Keratinocyte (primary cell): ENCODE measurements around the gene GOLGA5. TPM values are rescaled to one million over a fixed set of nuclear protein-coding genes. Genes with fewer than 3 reads are reported as not detected.
"Not testable (repeated sequence)": the region's sequence is repeated elsewhere in the genome, so short reads cannot be mapped to it uniquely, and the experiment has no call there.

Experiments used
- DNase-seq: peaks from one replicate; pipeline ENCODE4 v3.0.0-alpha.2; 2011; ENCODE audit warnings: low read depth, missing footprints, low spot score
- FAIRE-seq: peaks from 2 replicates; lab custom pipeline; 2011; peaks lifted over from hg19 to GRCh38; lab: Jason Lieb, UNC
- H2AFZ ChIP-seq: 2 replicates; pipeline ENCODE4 v1.6.0; 2012; ENCODE audit warnings: low read length, control low read depth, inconsistent platforms; ENCODE audit not compliant: control insufficient read depth
- H3K27ac ChIP-seq: 2 replicates; pipeline ENCODE4 v1.5.1; 2011; ENCODE audit warnings: low read length; ENCODE audit not compliant: control insufficient read depth, insufficient read depth
- H3K27me3 ChIP-seq: 3 replicates; pipeline ENCODE4 v1.6.0; 2011; ENCODE audit warnings: low read length; ENCODE audit not compliant: control insufficient read depth, insufficient read depth; ENCODE audit errors: extremely low read depth
- H3K36me3 ChIP-seq, 2 experiments: 2 replicates in 1 of 2; 3 replicates in 1 of 2; pipeline ENCODE4 v1.5.1; 2011; ENCODE audit warnings: low read length in 2 of 2, mild to moderate bottlenecking in 1 of 2; ENCODE audit not compliant: control insufficient read depth in 2 of 2, insufficient read depth in 2 of 2; ENCODE audit errors: extremely low read depth in 1 of 2
- H3K4me1 ChIP-seq: 3 replicates; pipeline ENCODE4 v1.5.1; 2011; ENCODE audit warnings: low read length; ENCODE audit not compliant: control insufficient read depth, insufficient read depth; ENCODE audit errors: extremely low read depth
- H3K4me2 ChIP-seq: 3 replicates; pipeline ENCODE4 v1.6.0; 2011; ENCODE audit warnings: low read depth, low read length; ENCODE audit not compliant: control insufficient read depth, insufficient read depth; ENCODE audit errors: extremely low read depth
- H3K4me3 ChIP-seq, 3 experiments: fragments of 200-600 bp in 1 of 3; sonication (generic) in 1 of 3; 2 replicates in 2 of 3; 3 replicates in 1 of 3; pipeline ENCODE4 v1.5.1; 2011 to 2016; ENCODE audit warnings: low read length in 3 of 3, mild to moderate bottlenecking in 3 of 3, control low read depth in 2 of 3, inconsistent platforms in 1 of 3, low read depth in 1 of 3, mixed read lengths in 1 of 3, mixed run types in 1 of 3, moderate library complexity in 1 of 3; ENCODE audit not compliant: control insufficient read depth in 2 of 3, insufficient read depth in 2 of 3; ENCODE audit errors: extremely low read depth in 1 of 3
- H3K79me2 ChIP-seq: 2 replicates; pipeline ENCODE4 v1.6.0; 2012; ENCODE audit warnings: low read length; ENCODE audit not compliant: control insufficient read depth, insufficient read depth
- H3K9ac ChIP-seq: 3 replicates; pipeline ENCODE4 v1.6.0; 2011; ENCODE audit warnings: low read length; ENCODE audit not compliant: control insufficient read depth, insufficient read depth; ENCODE audit errors: extremely low read depth
- H3K9me1 ChIP-seq: 3 replicates; pipeline ENCODE4 v1.6.0; 2011; ENCODE audit warnings: low read length; ENCODE audit not compliant: control insufficient read depth, insufficient read depth; ENCODE audit errors: extremely low read depth
- H3K9me3 ChIP-seq: 2 replicates; pipeline ENCODE4 v1.5.1; 2012; ENCODE audit warnings: low read depth, low read length; ENCODE audit not compliant: control insufficient read depth
- H4K20me1 ChIP-seq: 3 replicates; pipeline ENCODE4 v1.6.0; 2011; ENCODE audit warnings: low read length; ENCODE audit not compliant: control insufficient read depth, insufficient read depth; ENCODE audit errors: extremely low read depth
- EZH2 ChIP-seq: IDR thresholded peaks from one replicate; pipeline ENCODE4 v1.6.1; 2012; ENCODE audit warnings: inconsistent platforms, mild to moderate bottlenecking, low read length, moderate library complexity
- dilution Hi-C: fragments of 300-500 bp; cut with MboI; formaldehyde crosslinking; loops from one replicate; pipeline ENCODE4 v1.7.0; 2020; ENCODE audit warnings: low sequenced_read_pairs; ENCODE audit not compliant: extremely low pct_ligation_motif_present
- polyA plus RNA-seq, 5 experiments: library from polyadenylated mRNA; depleted of rRNA in 3 of 5; stranded (reverse) in 3 of 5; stranded (forward) in 1 of 5; unstranded in 1 of 5; fragments of >200 nt; gene quantifications; 1 replicate in 1 of 5; 2 replicates in 3 of 5; 3 replicates in 1 of 5; pipeline versions ENCODE4 v1.2.1 to v1.2.3, GENCODE V29; 2011 to 2012; ENCODE audit warnings: missing spikeins in 2 of 5, low read depth in 1 of 5, low replicate concordance in 1 of 5
- TF ChIP-seq, protein P1 (sequence below), 3 experiments: IDR thresholded peaks in 1 of 3; conservative IDR thresholded peaks in 1 of 3; optimal IDR thresholded peaks in 1 of 3; 2 replicates in 2 of 3; 3 replicates in 1 of 3; pipeline versions ENCODE3 to v1.5.1; 2011; ENCODE audit warnings: low read length in 3 of 3, mild to moderate bottlenecking in 3 of 3, moderate library complexity in 2 of 3, control low read depth in 1 of 3, inconsistent platforms in 1 of 3; ENCODE audit not compliant: insufficient read depth in 2 of 3; ENCODE audit errors: extremely low read depth in 1 of 3

The GOLGA5 gene
- polyA plus RNA-seq, 1 donor (not counting 4 experiments of a cell fraction or from before 2014, with no cell fraction given), result 37.8 TPM

DNA sequence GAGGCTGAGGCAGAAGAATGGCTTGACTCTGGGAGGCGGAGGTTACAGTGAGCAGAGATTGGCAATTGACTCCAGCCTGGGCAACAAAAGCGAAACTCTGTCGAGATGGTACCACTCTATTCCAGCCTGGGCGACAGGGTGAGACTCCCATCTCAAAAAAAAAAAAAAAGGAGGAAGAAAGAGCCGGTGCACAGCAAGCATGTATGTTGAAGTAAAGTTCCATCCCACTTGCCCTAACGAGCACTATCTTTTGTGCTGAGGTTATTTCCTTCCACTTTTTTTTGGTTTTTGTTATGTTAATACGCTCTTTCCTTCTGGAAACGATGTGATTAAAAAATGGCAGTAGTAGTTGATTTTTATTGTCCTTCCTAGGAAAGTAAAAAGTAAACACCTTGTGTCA, 19.5 kb upstream of the GOLGA5 start:
- H3K36me3 ChIP-seq, result no peaks in the 10 kb centered on the region
- dilution Hi-C loops, result no loop called here
- no peak overlapping the region for H3K9ac ChIP-seq
- no peaks in the 10 kb centered on the region for H3K79me2 ChIP-seq
- H3K27ac ChIP-seq, result no peak overlapping the region
- H3K4me2 ChIP-seq, result no peak overlapping the region
- H3K4me3 ChIP-seq, result no peak overlapping the region
- H3K4me1 ChIP-seq, result no peaks in the 10 kb centered on the region
- TF ChIP-seq, protein P1, sequence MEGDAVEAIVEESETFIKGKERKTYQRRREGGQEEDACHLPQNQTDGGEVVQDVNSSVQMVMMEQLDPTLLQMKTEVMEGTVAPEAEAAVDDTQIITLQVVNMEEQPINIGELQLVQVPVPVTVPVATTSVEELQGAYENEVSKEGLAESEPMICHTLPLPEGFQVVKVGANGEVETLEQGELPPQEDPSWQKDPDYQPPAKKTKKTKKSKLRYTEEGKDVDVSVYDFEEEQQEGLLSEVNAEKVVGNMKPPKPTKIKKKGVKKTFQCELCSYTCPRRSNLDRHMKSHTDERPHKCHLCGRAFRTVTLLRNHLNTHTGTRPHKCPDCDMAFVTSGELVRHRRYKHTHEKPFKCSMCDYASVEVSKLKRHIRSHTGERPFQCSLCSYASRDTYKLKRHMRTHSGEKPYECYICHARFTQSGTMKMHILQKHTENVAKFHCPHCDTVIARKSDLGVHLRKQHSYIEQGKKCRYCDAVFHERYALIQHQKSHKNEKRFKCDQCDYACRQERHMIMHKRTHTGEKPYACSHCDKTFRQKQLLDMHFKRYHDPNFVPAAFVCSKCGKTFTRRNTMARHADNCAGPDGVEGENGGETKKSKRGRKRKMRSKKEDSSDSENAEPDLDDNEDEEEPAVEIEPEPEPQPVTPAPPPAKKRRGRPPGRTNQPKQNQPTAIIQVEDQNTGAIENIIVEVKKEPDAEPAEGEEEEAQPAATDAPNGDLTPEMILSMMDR (optimal IDR thresholded peaks at IDR 0.05 in 1 of 3, IDR thresholded peaks at IDR 0.05 in 1 of 3, conservative IDR thresholded peaks at IDR 0.05 in 1 of 3; ENCODE audit: extremely low read depth in 1 of 3, insufficient read depth in 2 of 3, low read length in 3 of 3), result no peak
- no peak for TF ChIP-seq EZH2
- no peaks in the 10 kb centered on the region for H4K20me1 ChIP-seq
- no peak overlapping the region for H2AFZ ChIP-seq
- H3K27me3 ChIP-seq, result no peaks in the 10 kb centered on the region
- H3K9me3 ChIP-seq, result no peaks in the 10 kb centered on the region
- H3K9me1 ChIP-seq, result no peaks in the 10 kb centered on the region
- no peak for DNase-seq
- no peak for FAIRE-seq

DNA sequence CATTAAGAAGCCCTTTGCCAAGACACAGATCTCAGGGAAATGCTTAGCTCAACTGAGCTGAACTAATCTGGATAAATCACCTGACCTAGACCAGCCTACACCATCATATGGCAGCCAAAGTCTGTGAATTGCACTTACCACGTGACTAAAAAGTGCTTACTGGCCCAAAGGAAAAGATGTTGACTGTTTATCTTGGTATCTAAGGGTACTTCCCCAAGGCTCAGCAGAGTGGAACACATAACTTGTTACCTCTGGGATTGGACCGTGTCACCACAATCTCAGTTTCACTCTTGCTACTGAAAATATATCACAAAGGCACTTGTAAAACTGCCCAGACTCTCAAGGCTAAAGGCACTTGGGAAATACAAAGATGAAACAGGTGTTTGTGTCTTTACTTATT, 18.8 kb upstream of the GOLGA5 start:
- H3K79me2 ChIP-seq, H3K27me3 ChIP-seq, H2AFZ ChIP-seq, H3K4me2 ChIP-seq, H3K9me1 ChIP-seq, DNase-seq, H3K4me3 ChIP-seq, H4K20me1 ChIP-seq, H3K9me3 ChIP-seq, H3K27ac ChIP-seq, H3K4me1 ChIP-seq, H3K9ac ChIP-seq, H3K36me3 ChIP-seq, FAIRE-seq, dilution Hi-C loops: not testable (repeated sequence)

DNA sequence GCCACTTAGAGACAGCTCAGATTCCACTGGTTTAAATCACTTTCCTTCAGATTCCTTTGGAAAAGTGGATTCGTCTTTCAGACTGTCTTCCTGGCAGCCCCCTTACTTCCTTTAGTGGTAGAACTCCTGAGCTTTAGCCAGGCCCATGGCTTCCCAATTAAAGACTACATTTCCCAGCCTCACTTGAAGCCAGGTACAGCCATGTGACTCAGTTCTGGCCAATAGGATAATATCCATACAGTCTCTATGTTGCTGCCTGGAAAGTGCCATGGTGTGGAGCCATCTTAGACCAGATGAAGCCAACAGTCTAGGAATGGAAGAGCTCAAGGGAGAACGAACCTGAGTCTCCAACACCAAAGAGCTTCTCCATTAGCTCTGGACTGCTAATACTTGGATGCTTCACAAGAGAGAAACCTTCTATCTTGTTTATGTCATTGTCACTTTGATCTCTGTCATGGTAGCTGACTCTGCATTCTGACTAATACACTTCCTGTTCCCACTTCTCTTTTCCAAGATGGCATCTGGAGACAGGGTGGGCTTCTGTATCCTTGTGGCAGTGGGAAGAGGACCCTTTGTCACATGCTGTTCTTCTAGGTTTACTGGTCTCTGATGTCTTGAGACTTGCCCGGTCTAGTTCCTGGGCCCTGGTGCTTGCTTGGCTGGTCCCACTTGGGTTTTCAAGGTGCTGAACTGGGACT, 15.1 kb upstream of the GOLGA5 start:
- H3K27ac ChIP-seq, H3K4me2 ChIP-seq, H3K36me3 ChIP-seq, DNase-seq, H2AFZ ChIP-seq, H3K9ac ChIP-seq, H3K9me1 ChIP-seq, H3K4me3 ChIP-seq, dilution Hi-C loops, H3K27me3 ChIP-seq, H4K20me1 ChIP-seq, H3K79me2 ChIP-seq, H3K4me1 ChIP-seq, H3K9me3 ChIP-seq: not testable (repeated sequence)
- peak; percentile 81 for FAIRE-seq
